GM11168 (cell line): ENCODE results near the gene PTH1R.

Experiments
- in situ Hi-C: fragments of 300-500 bp; cut with MboI; formaldehyde crosslinking; loops from one replicate; pipeline ENCODE4 v1.12.0; 2022; ENCODE audit warnings: low sequenced_read_pairs; ENCODE audit not compliant: unreplicated experiment

Gene PTH1R

DNA sequence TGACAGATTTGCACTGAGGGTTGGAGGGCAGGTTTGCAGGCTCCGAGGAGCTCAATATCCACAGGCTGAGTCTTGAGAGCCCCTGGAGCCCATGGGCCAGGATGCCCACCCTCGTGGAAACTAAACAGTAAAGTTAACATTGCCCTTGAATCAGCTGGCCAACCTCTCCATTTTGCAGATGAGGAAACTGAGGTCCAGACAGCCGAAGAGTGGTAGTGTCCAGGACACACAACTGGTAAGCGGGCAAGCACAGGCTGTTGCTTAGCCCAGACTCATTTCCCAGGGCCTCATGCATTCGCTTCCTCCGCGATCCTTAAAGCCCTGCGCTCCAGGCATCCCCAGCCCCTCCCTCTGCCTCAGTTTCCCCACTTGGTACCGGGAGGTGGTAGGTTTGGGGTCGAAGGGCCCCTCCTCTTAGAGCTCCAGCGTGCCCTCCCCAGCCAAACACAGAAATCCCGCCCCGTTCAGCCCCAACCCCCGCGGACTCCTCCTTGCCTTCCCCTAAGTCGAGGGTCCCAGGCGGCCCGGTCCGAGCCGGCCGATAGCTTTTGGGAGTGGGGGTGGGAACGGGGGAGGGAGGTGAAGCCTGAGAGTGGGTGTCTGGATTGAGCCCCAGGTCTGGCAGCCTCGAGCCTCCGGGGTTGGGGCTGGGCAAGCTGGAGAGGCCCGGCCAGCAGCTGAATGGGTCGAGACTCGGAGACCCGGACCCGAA, 3.5 kb downstream of the PTH1R start:
- in situ Hi-C loops: no loop called here

DNA sequence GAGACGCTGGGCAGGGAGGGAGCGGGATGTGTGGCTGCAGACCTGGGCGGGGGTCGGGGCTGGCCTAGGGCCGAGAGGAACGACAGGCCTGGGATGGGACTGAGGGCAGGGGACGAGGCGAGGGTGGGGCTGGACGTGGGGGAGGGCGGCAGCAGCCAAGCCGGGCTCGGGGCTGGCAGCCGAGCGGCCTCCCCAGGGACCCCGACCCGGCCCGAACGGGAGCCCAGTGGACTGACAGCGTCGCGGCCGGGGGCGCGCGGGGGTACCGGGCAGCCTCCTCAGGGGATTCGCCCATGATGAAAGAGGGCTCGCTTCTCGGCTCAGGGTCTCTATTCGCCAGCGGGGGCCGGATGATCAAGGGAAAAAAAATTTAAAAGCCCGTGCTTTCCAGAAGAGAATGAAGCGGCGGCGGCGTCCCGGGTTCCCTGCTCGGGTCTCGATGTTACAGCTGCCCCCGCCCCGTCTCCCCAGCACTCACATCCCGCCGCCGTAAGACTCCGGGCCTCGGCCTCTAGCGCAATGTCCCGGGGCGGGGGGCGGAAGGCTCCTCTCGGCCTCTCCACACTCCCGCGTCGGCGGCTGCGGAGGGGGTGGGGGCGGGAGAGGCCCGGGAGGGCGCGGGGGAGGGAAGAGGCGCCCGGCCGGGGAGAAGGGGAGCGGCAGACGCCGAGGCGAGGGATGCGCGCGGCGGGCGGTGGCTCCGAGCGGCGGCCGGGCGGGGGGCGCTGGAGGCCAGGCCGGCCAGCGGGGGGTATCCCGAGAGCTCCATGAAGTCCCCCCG, 4.3 kb downstream of the PTH1R start:
- in situ Hi-C loops: no loop called here

DNA sequence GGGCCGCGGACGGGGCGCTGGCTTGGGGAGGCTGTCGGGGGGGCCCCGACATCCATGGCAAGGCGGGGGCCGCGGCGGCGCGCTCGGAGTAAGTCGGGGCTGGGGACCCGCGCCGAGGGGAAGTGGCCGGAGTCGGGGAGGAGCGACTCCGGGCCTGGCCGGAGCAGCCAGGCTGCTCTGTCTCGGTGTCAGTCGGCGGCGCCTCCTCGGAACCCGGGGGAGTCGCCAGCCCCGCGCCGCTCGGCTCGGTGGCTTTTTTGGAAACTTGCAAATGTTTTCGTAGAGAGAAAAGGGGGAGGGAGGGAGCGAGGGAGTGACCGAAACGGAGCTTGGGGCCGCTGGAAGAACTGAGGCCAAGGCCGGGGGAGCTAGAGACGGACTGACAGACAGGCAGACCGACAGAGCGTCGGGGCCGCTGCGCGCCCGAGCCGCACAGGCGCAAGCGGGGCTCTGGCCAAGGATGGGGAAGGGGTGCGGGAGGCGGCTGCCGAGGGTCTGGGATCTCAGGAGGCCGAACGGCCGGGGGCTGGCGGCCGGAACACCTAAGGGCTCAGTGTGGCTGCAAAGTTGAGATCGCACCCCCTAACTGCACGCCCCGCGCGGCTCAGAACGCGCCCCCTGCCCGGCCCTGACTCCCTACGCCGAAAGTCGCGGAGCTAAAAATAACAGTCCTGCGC, 5.0 kb downstream of the PTH1R start:
- in situ Hi-C loops: no loop called here

DNA sequence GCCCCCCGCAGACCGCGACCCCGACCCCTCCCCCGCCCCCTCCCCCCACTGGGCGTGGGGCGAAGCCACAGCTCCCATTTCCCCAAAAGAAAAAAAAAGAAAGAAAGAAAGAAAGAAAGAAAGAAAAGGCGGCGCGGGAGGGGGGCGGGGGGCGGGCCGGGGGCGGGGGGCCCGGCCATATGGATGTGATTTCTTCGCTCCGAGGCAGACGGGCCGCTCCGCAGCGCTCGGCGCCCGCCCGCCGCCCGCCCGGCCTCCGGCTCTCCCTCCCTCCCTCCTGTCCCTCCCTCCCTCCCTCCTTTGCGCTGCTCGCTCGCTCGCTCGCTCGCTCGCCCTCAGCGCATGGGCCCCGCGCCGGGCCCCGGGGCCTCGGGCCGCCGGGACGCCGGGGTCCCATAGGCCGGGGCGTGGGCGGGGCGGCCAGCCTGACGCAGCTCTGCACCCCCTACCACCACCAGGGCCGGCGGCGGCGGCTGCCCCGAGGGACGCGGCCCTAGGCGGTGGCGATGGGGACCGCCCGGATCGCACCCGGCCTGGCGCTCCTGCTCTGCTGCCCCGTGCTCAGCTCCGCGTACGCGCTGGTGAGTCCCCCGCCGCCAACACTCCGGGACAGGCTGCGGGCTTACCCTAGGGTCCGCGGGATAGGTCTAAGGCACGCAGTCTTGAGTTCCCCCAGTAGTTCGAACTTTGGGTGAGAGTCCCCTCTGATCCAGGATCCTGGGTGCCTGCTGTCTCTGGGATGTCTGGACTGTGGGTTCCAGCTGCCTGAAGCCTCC, 5.7 kb downstream of the PTH1R start:
- in situ Hi-C loops: no loop called here

DNA sequence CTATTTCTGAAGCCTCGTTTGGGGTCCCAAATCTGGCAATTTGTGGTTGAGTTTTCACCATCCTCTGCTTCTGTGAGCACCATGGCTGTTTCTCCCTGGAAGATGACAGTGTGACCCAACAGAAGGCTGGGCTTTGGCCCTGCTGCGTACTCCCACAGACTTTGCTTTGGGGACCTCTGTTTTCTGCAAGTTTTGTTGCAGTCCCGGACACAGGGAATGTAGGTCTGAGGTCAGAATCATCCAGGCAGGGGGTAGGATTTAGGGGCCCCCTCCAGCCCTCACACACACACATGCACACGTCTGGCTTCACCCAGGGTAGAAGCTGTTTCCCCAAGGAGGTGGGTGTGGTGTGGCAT, 6.3 kb downstream of the PTH1R start:
- in situ Hi-C loops: no loop called here

DNA sequence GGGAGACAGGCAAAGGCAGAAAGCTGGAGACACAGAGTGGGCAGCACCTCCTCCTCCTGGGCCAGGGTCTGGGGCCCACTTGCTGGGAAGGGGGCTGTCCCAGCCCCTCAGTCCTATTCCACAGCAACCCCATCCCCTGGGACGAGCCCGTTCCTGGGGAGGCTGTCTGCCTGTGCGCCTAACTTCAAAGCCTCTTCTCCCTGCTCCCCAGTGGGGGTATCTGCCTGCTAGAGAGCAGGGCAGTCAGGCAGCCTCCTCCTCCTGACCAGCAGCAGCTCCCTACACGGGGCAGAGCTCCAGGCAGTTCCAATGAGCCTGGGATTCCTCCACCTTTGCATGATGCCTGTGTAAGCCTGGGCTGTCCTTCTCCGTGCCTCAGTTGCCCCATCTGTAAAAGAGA, 6.9 kb downstream of the PTH1R start:
- in situ Hi-C loops: no loop called here

DNA sequence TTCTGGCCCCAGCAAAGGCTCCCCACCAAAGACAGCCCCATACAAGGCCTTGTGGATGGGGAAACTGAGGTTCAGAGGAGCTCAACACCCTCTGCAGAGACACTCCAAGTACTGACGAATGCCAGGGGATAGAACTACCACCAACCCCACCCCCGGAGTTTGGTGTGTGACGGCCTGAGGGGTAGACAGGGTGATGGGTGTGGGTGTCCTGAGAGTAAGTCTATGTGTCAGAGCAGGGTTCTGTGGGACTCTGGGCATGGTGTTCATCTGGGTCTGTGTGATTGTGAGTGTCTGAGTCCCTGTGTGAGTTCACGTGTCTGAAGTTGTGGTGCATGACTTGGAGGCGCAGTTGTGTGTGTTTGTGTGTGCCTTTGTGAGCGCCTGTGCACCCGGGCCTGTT, 7.4 kb downstream of the PTH1R start:
- in situ Hi-C loops: no loop called here

DNA sequence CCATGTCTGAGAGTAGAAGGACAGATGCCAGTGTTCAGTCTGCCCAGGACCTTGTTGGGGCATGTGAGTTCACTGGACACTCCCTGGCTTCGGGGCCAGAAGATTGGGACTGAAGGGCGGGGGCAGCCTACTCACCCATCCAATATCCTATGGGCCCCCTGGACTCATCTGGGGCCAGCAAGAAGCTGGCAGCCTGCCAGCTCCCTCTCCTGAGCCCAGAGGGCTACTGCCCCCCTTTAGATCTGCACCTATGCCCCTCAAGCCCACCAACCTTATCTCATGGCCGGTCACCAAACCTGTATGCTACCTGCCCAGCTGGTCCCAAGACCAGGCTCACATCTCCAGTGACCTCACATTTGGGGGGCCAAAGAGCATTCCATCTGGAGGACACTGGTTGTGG, 8.1 kb downstream of the PTH1R start:
- in situ Hi-C loops: no loop called here

DNA sequence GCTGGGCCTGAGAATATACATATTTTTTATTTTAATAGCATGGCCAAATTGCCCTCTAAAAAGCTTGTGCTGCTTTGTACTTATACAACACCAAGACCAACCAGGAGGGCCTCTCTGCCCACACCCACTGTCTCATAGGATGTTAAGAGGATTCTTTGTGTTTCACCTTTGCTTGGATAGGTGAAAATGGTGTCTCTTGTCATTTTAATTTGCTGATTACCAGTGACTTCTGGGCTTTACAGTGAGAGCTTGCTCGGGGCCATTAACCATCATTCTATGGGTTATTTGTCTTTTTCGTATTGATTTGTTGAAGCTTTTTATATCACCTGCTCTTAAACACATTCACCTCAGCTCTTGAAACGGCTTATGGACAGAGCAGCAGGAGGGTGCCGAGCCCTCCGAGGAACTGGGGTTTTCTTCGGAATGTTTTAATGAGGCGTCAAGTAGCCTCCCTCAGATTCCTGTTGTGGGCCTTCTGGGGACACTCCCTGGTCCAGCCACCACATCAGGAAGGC, 10.5 kb downstream of the PTH1R start:
- in situ Hi-C loops: no loop called here

DNA sequence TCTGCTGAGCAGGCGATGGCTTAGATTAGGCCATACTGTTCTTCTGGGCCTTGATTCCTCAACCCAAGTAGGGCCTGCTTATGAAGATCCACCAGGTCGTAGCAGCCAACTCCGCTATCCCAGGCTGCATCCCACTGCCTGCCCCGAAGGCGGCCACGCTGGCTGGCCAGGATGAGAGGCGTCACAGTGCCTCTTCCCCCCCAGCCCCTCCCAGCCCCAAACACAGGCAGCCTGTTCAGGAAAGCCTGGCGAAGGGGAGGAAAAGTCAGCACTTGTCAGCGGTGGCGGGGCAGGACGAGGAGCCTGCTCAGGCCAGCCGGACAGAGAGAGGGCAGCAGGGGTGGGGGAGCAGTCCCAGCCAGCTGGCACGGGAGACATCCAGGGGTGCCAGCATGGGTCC, 11.2 kb downstream of the PTH1R start:
- in situ Hi-C loops: no loop called here

DNA sequence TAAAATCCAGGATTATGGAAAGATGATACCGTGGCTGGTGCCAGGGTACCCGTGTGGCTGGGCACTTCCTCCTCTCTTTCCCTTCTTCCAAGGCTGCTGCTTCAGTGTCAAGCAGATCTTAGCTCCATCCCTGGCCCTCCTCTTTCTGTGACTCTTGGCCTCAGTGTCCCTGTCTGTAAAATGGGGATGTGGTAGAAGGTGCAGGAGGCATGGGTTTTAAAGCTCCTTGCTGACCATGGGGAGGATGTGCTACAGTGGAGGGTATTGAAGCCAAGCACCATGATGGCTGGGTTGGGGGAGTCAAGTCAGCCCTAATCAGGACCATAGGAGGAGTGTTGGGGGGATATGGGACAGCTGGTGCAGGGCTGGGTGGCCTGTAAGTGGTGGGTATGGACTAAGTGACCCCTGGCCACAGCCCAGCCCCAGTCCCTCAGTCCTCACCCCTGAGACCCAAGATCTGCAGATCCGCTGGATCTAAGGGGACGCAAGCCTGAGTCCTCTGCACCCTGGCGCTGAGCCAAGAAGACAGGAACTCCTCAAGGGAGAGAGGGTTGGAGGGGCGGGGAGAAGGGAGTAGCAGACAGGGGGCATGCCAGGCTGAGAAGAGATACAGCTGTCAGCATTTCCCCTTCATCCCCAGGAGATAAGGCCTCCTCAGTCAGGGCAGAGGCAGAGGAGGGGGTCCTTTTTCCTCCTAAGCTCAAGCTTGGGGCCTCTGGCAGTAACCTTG, 12.0 kb downstream of the PTH1R start:
- in situ Hi-C loops: loop anchor here (5.0 kb wide), 1 partner anchor 182 kb away; no protein-coding TSS in a partner anchor

DNA sequence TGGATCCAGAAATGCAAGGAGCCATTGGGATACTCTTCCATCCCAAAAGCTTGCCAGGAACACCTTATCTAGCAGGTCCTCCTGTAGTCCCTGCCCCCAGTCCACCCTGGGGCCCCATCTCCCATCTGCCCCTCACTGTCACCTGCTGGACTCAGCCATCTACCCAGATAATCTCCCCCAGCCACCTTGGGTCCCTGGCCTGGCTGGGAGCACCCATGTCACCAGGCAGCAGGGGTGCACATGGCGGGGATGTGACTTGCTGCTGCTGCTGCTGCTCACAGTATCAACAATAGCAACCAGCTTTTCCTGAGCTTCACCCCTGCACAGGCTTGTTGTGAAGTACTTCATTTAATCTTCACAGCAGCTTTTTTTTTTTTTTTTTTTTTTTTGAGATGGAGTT, 12.6 kb downstream of the PTH1R start:
- in situ Hi-C loops: loop anchor here (5.0 kb wide), 1 partner anchor 183 kb away; no protein-coding TSS in a partner anchor

DNA sequence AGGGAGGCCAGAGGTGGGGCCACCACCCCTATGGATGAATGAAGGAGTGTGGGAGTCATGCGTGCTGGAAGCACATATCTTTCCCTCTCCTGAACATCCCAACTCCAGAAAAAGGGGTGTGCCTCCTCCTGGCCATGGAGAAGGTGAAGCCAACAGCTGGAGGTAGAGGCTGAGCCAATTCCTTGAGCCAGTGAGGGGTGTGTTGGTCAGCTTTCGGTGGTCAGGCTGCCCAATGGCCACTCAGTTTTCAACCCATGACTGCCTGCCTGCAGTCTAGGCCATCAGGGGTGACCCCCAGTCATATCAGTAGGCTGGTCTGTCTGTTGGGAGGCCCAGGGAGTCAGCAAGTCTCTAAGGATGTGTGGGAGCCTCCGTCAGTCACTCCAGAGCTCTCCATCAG, 13.6 kb downstream of the PTH1R start:
- in situ Hi-C loops: loop anchor here (5.0 kb wide), 1 partner anchor 184 kb away; no protein-coding TSS in a partner anchor

DNA sequence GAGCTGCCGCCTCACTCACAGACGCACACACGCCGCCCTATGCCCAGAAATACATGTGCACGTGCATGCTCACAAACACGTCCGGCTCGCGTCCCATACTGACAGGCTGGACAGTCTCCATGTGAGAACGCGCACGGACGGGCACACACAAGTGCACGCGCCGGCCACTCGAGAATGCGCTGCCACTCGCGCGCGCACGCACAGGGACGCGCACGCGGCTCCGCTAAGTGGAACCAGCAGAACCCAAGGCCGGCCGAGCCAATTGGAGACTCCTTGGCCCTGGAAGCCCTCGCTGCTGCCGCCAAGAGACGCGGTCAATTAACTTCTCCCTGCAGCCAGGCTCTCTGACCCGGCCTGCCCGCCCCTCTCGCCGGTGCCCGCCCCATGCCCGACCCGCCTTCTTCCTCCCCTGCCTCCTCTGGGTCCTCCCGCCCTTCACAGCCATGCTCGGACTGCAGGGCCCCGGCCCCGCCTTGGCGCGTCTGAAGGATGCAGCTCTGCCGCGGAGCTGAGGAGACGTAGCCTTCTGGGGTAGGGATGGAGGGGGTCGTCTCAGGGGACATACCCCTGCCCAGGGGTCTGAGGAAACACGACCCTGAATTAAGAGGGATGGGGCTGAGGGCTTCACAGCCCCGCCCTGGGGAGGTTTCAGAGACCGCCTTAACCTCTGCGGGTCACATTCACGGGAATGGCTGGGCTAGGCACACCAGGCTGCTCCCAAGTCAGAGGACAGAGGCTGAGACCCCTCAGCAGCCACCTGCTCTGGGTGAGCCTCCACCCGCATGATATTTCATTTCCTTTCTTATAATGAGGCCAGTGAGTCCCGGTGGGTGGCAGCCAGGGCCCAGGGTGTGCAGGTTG, 15.0 kb downstream of the PTH1R start:
- in situ Hi-C loops: loop anchor here (5.0 kb wide), 1 partner anchor 185 kb away; no protein-coding TSS in a partner anchor

DNA sequence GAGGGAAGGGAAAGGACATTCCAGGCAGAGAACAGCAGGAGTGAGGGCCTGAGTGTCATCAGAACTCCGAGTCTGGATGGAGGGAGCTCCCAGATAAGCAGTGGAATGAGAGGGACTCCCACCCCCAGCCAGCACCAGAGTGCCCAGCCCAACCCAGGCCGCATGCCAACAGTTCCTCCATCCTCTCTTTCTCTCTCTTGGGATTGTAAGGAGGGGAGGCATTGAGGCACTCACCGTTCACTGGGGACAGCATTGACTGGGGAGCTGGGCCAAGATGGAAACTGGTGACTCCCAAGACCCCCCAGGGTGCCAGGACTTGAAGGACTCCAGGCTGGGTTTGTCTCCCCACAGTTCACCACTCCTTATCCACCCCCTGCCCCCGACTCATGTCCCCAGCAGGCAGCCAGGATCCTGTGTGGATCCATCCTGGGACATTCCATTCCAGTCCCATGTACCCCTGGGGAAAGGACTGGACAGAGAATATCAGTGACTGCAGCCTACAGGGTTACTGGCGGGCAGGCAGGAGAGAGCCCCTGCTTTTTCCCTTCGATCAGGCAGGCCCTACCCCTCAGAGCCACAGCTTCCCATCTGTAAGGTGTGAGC, 15.7 kb downstream of the PTH1R start:
- in situ Hi-C loops: loop anchor here (5.0 kb wide), 1 partner anchor 186 kb away; no protein-coding TSS in a partner anchor

DNA sequence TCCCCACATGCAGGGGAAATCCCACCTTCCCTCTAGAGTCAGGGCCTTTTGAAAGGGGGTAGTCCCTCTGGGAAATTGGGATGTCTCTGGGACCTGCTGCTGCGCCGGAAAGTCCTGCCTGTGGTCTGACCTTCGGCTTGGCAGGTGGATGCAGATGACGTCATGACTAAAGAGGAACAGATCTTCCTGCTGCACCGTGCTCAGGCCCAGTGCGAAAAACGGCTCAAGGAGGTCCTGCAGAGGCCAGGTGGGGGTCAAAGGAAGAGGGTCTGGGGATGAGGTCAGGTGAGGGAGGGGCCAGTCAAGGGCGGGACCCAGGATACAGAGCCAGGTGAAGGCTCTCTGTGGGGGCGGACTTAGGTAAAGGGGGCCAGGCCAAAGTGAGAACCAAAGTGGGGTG, 16.2 kb downstream of the PTH1R start:
- in situ Hi-C loops: loop anchor here (5.0 kb wide), 1 partner anchor 186 kb away; no protein-coding TSS in a partner anchor

DNA sequence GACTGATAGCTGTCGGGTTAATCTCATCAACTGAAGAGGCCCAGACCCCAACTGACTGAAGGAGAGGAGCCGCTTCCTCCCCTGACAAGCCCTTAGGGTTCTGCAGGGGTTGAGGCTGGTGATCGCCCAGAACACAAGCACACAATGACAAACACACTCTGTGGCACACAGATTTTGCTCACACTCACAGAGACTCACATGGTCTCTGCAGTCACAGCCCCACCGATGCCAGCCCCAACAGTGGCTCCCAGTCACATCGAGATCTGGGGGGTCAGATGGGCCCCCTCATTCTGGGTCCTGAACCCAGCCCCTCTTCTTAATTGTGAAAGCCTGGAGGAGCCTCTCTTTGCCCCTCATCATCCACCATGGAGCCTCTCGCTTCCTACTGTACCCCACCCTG, 16.7 kb downstream of the PTH1R start:
- in situ Hi-C loops: loop anchor here (5.0 kb wide), 1 partner anchor 187 kb away; no protein-coding TSS in a partner anchor

DNA sequence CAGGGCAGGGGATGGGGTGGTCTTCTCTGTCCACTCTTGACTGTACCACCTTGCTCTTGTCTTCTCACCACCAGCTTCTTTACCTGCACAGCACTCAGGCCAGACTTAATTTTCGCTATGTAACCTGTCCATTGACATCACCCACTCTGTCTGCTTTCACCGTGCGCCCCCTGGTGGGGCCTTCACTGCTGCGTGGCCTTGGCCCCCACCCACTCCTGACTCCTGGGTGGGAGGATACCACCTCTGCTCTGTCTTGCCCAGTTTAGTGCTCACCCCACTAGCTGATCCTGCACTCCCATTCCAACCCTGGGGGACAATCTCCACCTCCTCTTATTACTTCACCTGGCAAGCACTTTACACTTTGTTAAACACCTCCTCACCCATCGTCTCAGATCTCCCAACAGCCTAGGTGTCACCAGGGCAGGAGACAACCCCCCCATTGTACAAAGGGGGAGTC, 17.7 kb downstream of the PTH1R start:
- in situ Hi-C loops: no loop called here
